GM12865 (cell line): ENCODE data around the gene GMNN.

Source experiments
- DNase-seq: peaks from one replicate; pipeline ENCODE4 v3.0.0; 2010; ENCODE audit warnings: low read depth
- H3K4me3 ChIP-seq: 2 replicates; pipeline ENCODE4 v1.5.1; 2011; ENCODE audit warnings: mild to moderate bottlenecking, low read depth, low read length, control low read depth
- TF ChIP-seq, protein P1 (sequence below): IDR thresholded peaks from 2 replicates; pipeline ENCODE4 v1.5.1; 2011; ENCODE audit warnings: low read length, control low read depth, low read depth, inconsistent platforms; ENCODE audit not compliant: insufficient read depth; ENCODE audit errors: missing control alignments

The GMNN gene

DNA sequence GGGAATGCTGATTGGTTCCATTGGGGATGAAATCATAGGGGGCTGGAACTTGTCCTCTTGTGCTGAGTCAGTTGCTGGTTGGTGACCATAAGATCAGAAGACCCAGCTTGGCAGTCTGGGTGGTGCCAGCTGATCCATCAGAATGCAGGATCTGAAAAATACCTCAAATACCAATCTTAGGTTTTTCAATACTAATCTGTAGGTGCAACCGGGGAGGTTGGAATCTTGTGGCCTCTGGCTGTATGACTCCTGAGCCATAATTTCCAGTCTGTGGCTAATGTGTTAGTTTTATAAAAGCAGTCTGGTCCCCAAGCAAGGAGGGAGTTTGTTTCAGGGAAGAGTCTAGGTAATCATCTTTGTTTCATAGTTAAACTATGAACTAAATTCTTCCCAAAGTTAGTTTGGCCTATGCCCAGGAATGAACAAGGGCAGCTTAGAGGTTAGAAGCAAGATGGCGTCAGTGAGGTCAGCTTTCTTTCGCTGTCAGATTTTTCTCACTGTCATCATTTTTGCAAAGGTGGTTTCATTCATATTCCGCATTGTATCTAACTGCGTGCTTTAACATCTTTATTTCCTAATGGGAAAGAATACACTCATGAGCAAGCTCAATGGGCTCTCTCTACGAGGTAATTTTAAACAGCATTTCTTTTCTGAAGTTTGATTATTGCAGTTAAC, 22.0 kb downstream of the GMNN start:
- no peak overlapping the region for H3K4me3 ChIP-seq
- no peak for DNase-seq
- TF ChIP-seq, protein P1, sequence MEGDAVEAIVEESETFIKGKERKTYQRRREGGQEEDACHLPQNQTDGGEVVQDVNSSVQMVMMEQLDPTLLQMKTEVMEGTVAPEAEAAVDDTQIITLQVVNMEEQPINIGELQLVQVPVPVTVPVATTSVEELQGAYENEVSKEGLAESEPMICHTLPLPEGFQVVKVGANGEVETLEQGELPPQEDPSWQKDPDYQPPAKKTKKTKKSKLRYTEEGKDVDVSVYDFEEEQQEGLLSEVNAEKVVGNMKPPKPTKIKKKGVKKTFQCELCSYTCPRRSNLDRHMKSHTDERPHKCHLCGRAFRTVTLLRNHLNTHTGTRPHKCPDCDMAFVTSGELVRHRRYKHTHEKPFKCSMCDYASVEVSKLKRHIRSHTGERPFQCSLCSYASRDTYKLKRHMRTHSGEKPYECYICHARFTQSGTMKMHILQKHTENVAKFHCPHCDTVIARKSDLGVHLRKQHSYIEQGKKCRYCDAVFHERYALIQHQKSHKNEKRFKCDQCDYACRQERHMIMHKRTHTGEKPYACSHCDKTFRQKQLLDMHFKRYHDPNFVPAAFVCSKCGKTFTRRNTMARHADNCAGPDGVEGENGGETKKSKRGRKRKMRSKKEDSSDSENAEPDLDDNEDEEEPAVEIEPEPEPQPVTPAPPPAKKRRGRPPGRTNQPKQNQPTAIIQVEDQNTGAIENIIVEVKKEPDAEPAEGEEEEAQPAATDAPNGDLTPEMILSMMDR, result no peak

DNA sequence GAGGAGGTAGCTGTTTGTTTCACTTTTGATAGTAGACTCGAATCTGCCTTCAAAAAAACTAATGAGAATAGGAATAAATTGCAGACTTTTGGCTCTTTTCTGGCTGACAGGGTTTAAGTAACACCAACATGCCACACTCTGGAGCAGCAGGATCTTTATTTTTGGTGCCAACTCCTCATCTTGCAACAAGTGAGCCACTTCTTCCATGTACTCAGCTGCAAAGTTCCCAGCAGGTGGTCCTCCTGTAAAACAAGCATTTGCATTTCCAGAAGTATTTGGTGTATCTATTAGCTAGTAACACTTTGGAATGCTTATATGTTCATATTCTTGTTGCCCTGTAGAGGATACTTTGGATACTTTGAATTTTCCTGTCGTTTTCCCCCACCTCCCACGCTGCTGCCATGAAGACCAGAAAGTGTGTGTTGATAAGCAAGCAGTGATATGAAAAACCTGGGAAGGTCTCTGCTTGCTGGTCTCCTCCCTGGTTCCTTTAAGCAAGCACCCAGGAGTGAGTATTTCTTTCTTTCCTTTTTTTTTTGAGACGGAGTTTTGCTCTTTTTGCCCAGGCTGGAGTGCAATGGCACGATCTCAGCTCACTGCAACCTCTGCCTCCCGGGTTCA, 23.0 kb downstream of the GMNN start:
- no peak for DNase-seq
- no peak overlapping the region for H3K4me3 ChIP-seq
- TF ChIP-seq, protein P1, result no peak

DNA sequence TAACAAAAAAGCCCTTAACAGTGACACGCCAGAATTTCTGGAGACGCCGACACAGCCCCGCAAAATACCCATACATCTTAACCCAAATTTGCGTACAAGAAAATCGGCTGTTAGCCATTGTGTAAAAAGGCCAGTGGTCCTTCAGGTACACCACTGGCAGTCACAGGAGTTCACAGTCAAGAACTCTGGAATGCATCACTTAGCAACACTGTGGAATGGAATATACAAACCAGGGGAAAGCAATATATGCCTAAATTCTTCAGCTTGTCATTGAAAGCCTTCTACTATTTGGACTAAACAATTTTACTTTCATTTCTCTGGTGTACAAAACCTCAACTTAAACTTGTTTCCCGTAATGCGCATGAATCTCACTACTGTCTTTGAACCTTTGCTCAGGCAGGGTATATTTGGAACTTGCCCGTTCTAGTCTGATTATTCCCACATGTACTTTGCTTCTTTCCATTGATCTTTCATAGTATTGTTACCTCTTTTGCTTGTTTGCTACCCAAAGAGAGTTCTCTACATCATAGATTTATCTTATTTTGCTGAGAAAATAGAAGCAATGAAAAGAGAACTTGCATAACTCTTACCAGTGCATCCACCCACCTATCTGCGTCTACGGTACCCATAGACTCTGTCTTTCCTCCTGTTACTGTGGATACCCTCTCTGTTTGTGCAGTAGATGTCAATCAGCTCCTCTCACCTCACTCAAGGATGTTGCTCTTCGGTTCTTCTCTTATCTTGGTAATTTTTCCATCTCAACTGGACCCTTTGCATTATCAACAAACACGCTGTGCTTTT, 24.2 kb downstream of the GMNN start, which contains the start of gene ARMH2:
Gene ARMH2, minus strand, starts transcription at position 178 of the 801 bp plus-strand sequence. Its CDS starts 60 bp downstream, at position 118.
- DNase-seq, result no peak
- TF ChIP-seq, protein P1, result no peak
- no peak within 1 kb of the TSS for H3K4me3 ChIP-seq

DNA sequence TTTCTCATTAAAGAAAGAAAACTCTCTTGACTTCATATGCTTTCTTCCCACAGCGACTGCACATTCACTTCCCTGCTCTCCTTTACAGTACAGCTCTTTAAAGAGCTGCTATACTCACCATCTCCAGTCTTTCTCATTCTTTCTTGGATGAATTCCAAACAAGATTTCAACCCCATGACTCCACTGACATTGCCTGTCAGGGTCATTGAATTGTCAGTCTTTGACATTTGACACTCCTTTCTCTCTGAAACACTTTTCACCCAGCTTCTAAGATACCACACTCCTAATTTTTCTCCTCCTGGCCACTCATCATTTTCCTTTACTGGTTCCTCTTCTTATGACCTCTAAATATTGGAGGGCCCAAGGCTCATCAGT, 24.8 kb downstream of the GMNN start:
- TF ChIP-seq, protein P1, result no peak
- no peak overlapping the region for H3K4me3 ChIP-seq
- no peak for DNase-seq

DNA sequence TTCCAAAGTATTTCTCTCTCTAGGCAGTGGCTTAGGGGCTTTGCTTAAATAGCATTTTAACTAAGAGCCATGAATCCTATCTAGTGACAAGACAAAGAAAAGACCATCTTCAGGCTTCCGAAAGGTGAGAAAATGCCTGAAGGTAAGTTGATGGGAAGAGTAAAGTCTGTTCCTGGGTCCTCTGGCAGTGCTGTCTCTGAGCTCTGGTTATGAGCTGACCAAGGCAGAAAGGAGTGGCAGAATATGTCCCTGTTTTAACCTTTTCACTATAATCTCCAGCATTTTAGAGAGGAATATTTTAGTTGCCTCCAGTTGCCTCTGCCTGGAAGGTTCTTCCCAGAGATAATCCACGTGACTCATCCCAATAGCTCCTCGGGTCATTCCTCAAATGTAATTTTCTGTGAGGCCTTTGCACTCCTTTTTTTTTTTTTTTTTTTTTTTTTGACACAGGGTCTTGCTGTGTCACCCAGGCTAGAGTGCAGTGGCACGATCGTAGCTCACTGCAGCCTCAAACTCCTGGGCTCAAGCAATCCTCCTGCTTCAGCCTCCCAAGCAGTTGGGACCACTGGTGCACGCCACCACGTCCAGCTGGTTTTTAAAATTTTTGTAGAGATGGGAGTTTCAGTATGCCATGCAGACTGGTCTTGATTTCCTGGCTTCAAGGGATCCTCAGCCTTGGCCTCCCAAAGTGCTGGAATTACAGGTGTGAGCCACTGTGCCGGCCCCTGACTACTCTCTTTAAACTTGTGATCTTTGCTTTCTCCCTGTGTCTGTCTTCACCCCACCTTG, 27.7 kb downstream of the GMNN start:
- no peak overlapping the region for H3K4me3 ChIP-seq
- TF ChIP-seq, protein P1, result no peak
- DNase-seq, result no peak

DNA sequence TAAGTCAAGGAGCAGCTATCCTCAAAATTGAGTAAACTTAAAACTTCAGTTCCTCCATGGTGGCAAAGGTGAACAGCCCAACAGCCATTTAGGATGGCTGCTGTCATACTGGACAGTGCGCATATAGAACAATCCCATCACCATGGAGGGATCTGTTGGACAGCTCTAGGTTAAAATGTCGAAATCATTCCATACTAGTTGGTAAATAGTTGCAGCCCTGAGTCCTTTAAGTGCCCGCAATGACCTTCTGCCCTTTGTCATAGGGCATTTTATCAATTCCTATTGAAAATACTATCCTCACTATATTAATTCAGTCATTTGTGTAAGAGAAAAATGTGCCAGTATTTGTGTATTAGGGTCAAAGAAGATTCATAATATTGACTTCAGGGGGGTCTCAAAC, 32.8 kb downstream of the GMNN start:
- no peak overlapping the region for H3K4me3 ChIP-seq
- TF ChIP-seq, protein P1, result no peak
- DNase-seq, result no peak
